HUES6 (cell line): ENCODE measurements around the gene CHERP.

Source experiments
- H3K27ac ChIP-seq: 2 replicates; pipeline ENCODE4 v1.7.0; 2013; ENCODE audit warnings: low read depth, mild to moderate bottlenecking, low read length, inconsistent platforms
- H3K27me3 ChIP-seq: 2 replicates; pipeline ENCODE4 v1.6.1; 2013; ENCODE audit warnings: low read length; ENCODE audit not compliant: control insufficient read depth, insufficient read depth
- H3K36me3 ChIP-seq: 2 replicates; pipeline ENCODE4 v1.6.1; 2013; ENCODE audit warnings: low read length; ENCODE audit not compliant: control insufficient read depth, insufficient read depth
- H3K4me1 ChIP-seq: 2 replicates; pipeline ENCODE4 v1.6.1; 2013; ENCODE audit warnings: low read length; ENCODE audit not compliant: control insufficient read depth, insufficient read depth
- H3K4me3 ChIP-seq: 2 replicates; pipeline ENCODE4 v1.5.1; 2013; ENCODE audit warnings: low read depth, low read length
- H3K9ac ChIP-seq: one replicate; pipeline ENCODE4 v1.6.1; 2013; ENCODE audit warnings: mild to moderate bottlenecking, low read length
- H3K9me3 ChIP-seq: 2 replicates; pipeline ENCODE4 v1.6.1; 2013; ENCODE audit warnings: low read depth, low read length; ENCODE audit not compliant: control insufficient read depth, insufficient read depth

Gene CHERP

GRCh38 chr19:16542045-16542909 lies at the start of gene CHERP:
Gene CHERP, minus strand, starts transcription at chr19:16542437. Its CDS starts 59 bp downstream, at chr19:16542378.
- no peaks in the 10 kb centered on the region for H3K27me3 ChIP-seq

GRCh38 chr19:16590876-16591802 lies 48.9 kb upstream of the CHERP start:
- H3K36me3 ChIP-seq, result no peaks in the 10 kb centered on the region
- no peaks in the 10 kb centered on the region for H3K9me3 ChIP-seq
- no peak overlapping the region for H3K4me3 ChIP-seq
- H3K27me3 ChIP-seq, result no peaks in the 10 kb centered on the region
- H3K4me1 ChIP-seq, result peaks cover 44% of the 10 kb centered on the region
- no peak overlapping the region for H3K27ac ChIP-seq
- H3K9ac ChIP-seq, result no peak overlapping the region

More at GRCh38 chr19:16542045-16542909, at the start of gene CHERP:
- Histone ChIP-seq H3K9ac (peak within 1 kb of the TSS; percentile 93), H3K36me3 (peaks cover 35% of the 10 kb centered on the region), H3K27ac (peak within 1 kb of the TSS; percentile 97), H3K9me3 (no peaks in the 10 kb centered on the region), H3K4me1 (no peaks in the 10 kb centered on the region), H3K4me3 (peak within 1 kb of the TSS; percentile 98)

GRCh38 chr19:16589917-16590316 lies 47.7 kb upstream of the CHERP start:
- peaks cover 56% of the 10 kb centered on the region for H3K4me1 ChIP-seq
- H3K27me3 ChIP-seq, result no peaks in the 10 kb centered on the region
- H3K27ac ChIP-seq, result no peak overlapping the region
- no peaks in the 10 kb centered on the region for H3K9me3 ChIP-seq
- H3K4me3 ChIP-seq, result no peak overlapping the region
- no peak overlapping the region for H3K9ac ChIP-seq
- H3K36me3 ChIP-seq, result no peaks in the 10 kb centered on the region

GRCh38 chr19:16588824-16589577 lies 46.8 kb upstream of the CHERP start:
- H3K36me3 ChIP-seq, result no peaks in the 10 kb centered on the region
- H3K27me3 ChIP-seq, result no peaks in the 10 kb centered on the region
- no peak overlapping the region for H3K9ac ChIP-seq
- H3K4me1 ChIP-seq, result peaks cover 64% of the 10 kb centered on the region
- no peak overlapping the region for H3K4me3 ChIP-seq
- H3K9me3 ChIP-seq, result no peaks in the 10 kb centered on the region
- no peak overlapping the region for H3K27ac ChIP-seq

- no peak overlapping the region for H3K9ac ChIP-seq
- no peak overlapping the region for H3K27ac ChIP-seq
- no peaks in the 10 kb centered on the region for H3K9me3 ChIP-seq
- H3K4me3 ChIP-seq, result no peak overlapping the region
- H3K4me1 ChIP-seq, result peaks cover 69% of the 10 kb centered on the region
- no peaks in the 10 kb centered on the region for H3K27me3 ChIP-seq
- H3K36me3 ChIP-seq, result no peaks in the 10 kb centered on the region
These were observed 45.9 kb upstream of the CHERP start for GRCh38 chr19:16587833-16588823.

GRCh38 chr19:16586991-16587832 lies 45.0 kb upstream of the CHERP start:
- Histone ChIP-seq H3K4me1 (peaks cover 64% of the 10 kb centered on the region), H3K4me3 (no peak overlapping the region)

GRCh38 chr19:16586477-16586871 lies 44.2 kb upstream of the CHERP start:
- Histone ChIP-seq H3K27ac (no peak overlapping the region), H3K4me1 (peaks cover 58% of the 10 kb centered on the region), H3K36me3 (no peaks in the 10 kb centered on the region), H3K4me3 (no peak overlapping the region), H3K9me3 (no peaks in the 10 kb centered on the region), H3K9ac (no peak overlapping the region), H3K27me3 (no peaks in the 10 kb centered on the region)

More at GRCh38 chr19:16586991-16587832, 45.0 kb upstream of the CHERP start:
- H3K36me3 ChIP-seq, result no peaks in the 10 kb centered on the region
- H3K9me3 ChIP-seq, result no peaks in the 10 kb centered on the region
- no peak overlapping the region for H3K27ac ChIP-seq
- no peak overlapping the region for H3K9ac ChIP-seq
- H3K27me3 ChIP-seq, result no peaks in the 10 kb centered on the region

GRCh38 chr19:16585808-16586476 lies 43.7 kb upstream of the CHERP start:
- Histone ChIP-seq H3K27me3 (no peaks in the 10 kb centered on the region), H3K9ac (no peak overlapping the region), H3K4me1 (peaks cover 56% of the 10 kb centered on the region), H3K9me3 (no peaks in the 10 kb centered on the region), H3K36me3 (no peaks in the 10 kb centered on the region), H3K27ac (no peak overlapping the region), H3K4me3 (no peak overlapping the region)
